ENCODE measurements around the gene TXNRD2. TPM values are rescaled to one million over a fixed set of nuclear protein-coding genes. Genes with fewer than 3 reads are reported as not detected.

The TXNRD2 gene
- total and polyA plus RNA-seq, 2 experiments from 2014 or later = 11.2 to 12.4 TPM

DNA sequence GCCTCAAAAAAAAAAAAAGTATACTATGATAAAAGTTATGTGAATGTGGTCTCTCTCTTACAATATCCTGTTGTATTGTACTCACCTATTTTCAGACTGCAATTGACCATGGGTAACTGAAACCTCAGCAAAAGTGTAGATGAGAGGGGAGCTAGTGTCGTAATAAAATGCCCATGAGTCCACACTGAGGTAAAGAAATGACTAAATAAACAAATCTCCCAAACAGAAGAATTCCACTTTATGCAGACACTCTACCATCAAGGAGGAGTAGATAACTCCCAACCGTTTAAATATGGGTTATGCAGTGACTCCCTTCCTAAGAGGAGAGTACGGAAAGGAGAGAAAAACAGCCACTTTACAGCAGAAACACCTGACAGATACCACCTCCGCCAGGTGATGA is 101.6 kb downstream of the TXNRD2 start:
- Mint-ChIP-seq H3K27ac (no peak overlapping the region), H3K4me1 (peaks cover 6% of the 10 kb centered on the region; the same call in 1 of the 3 replicates), H3K36me3 (ENCODE audit: low read depth) (no peaks in the 10 kb centered on the region), H3K4me3 (no peak overlapping the region), H3K27me3 (ENCODE audit: insufficient read depth, low read depth, poor library complexity) (peaks cover 12% of the 10 kb centered on the region), H3K9me3 (no peaks in the 10 kb centered on the region)
- H4K20me1 ChIP-seq (replicated peaks; ENCODE audit: insufficient read depth) = no peaks in the 10 kb centered on the region; the same call in none of the 2 replicates
- no peaks in the 10 kb centered on the region for H3K27me3 ChIP-seq (ENCODE audit: insufficient read depth)
- no peaks in the 10 kb centered on the region for H3K9me2 ChIP-seq (ENCODE audit: insufficient read depth)
- no peaks in the 10 kb centered on the region for H3K4me1 ChIP-seq (ENCODE audit: insufficient read depth)
- H3K4me3 ChIP-seq = no peak overlapping the region
- no peak overlapping the region for H3K27ac ChIP-seq (ENCODE audit: low read depth)
- TF ChIP-seq, protein P1, sequence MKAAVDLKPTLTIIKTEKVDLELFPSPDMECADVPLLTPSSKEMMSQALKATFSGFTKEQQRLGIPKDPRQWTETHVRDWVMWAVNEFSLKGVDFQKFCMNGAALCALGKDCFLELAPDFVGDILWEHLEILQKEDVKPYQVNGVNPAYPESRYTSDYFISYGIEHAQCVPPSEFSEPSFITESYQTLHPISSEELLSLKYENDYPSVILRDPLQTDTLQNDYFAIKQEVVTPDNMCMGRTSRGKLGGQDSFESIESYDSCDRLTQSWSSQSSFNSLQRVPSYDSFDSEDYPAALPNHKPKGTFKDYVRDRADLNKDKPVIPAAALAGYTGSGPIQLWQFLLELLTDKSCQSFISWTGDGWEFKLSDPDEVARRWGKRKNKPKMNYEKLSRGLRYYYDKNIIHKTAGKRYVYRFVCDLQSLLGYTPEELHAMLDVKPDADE (IDR thresholded peaks at IDR 0.05) = no peak
- TF ChIP-seq EZH2phosphoT487 (IDR thresholded peaks at IDR 0.05; ENCODE audit: unreplicated experiment) (no peak), EZH2 (IDR thresholded peaks at IDR 0.05; ENCODE audit: low read depth, unreplicated experiment) (no peak), CREB1 (CRISPR knock-in tag; IDR thresholded peaks at IDR 0.05; ENCODE audit: low read depth) (no peak), STAT1 (IDR thresholded peaks at IDR 0.05; ENCODE audit: unreplicated experiment) (no peak), POLR2AphosphoS5 (IDR thresholded peaks at IDR 0.05; ENCODE audit: low read depth) (no peak), JUNB (IDR thresholded peaks at IDR 0.05; ENCODE audit: unreplicated experiment) (no peak)
- TF ChIP-seq, protein P2, sequence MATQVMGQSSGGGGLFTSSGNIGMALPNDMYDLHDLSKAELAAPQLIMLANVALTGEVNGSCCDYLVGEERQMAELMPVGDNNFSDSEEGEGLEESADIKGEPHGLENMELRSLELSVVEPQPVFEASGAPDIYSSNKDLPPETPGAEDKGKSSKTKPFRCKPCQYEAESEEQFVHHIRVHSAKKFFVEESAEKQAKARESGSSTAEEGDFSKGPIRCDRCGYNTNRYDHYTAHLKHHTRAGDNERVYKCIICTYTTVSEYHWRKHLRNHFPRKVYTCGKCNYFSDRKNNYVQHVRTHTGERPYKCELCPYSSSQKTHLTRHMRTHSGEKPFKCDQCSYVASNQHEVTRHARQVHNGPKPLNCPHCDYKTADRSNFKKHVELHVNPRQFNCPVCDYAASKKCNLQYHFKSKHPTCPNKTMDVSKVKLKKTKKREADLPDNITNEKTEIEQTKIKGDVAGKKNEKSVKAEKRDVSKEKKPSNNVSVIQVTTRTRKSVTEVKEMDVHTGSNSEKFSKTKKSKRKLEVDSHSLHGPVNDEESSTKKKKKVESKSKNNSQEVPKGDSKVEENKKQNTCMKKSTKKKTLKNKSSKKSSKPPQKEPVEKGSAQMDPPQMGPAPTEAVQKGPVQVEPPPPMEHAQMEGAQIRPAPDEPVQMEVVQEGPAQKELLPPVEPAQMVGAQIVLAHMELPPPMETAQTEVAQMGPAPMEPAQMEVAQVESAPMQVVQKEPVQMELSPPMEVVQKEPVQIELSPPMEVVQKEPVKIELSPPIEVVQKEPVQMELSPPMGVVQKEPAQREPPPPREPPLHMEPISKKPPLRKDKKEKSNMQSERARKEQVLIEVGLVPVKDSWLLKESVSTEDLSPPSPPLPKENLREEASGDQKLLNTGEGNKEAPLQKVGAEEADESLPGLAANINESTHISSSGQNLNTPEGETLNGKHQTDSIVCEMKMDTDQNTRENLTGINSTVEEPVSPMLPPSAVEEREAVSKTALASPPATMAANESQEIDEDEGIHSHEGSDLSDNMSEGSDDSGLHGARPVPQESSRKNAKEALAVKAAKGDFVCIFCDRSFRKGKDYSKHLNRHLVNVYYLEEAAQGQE (IDR thresholded peaks at IDR 0.05; ENCODE audit: unreplicated experiment) = no peak
- H3K4me2 ChIP-seq = no peak overlapping the region
- ATAC-seq (no peak), DNase-seq (ENCODE audit: low spot score) (no peak)
- H3F3A ChIP-seq (replicated peaks; ENCODE audit: low read depth) = no peaks in the 10 kb centered on the region
- H3K79me2 ChIP-seq (replicated peaks; ENCODE audit: insufficient read depth) = no peaks in the 10 kb centered on the region
- no peaks in the 10 kb centered on the region for H3K36me3 ChIP-seq (ENCODE audit: insufficient read depth)
- H2AFZ ChIP-seq = no peak overlapping the region

DNA sequence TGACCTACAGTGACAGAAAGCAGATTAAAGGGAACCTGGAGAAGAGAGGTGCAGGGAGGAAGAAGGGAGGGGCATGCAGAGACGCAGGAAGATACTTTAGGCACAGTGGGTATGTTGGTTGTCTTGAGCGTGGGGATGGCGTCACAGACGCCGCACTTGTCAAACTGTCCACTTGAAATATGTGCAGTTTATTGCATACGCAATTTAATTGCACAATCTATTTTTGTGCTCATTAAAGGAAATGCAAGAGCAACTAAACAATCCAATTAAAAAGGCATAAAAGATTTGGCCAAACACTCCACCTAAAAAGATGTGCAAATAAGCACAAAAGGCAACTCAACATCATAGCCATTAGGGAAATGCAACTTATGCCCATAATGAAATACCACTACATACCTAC is 103.7 kb downstream of the TXNRD2 start:
- DNase-seq (ENCODE audit: low spot score) (no peak), ATAC-seq (no peak)
- H3K27ac ChIP-seq (ENCODE audit: low read depth) = no peak overlapping the region
- Mint-ChIP-seq H3K27me3 (ENCODE audit: insufficient read depth, low read depth, poor library complexity) (peaks cover 1% of the 10 kb centered on the region), H3K4me3 (no peak overlapping the region), H3K36me3 (ENCODE audit: low read depth) (no peaks in the 10 kb centered on the region), H3K9me3 (no peaks in the 10 kb centered on the region), H3K4me1 (peaks cover 3% of the 10 kb centered on the region; the same call in 1 of the 3 replicates), H3K27ac (no peak overlapping the region)
- no peaks in the 10 kb centered on the region for H3K79me2 ChIP-seq (replicated peaks; ENCODE audit: insufficient read depth)
- TF ChIP-seq STAT1 (IDR thresholded peaks at IDR 0.05; ENCODE audit: unreplicated experiment) = no peak
- TF ChIP-seq, protein P3, sequence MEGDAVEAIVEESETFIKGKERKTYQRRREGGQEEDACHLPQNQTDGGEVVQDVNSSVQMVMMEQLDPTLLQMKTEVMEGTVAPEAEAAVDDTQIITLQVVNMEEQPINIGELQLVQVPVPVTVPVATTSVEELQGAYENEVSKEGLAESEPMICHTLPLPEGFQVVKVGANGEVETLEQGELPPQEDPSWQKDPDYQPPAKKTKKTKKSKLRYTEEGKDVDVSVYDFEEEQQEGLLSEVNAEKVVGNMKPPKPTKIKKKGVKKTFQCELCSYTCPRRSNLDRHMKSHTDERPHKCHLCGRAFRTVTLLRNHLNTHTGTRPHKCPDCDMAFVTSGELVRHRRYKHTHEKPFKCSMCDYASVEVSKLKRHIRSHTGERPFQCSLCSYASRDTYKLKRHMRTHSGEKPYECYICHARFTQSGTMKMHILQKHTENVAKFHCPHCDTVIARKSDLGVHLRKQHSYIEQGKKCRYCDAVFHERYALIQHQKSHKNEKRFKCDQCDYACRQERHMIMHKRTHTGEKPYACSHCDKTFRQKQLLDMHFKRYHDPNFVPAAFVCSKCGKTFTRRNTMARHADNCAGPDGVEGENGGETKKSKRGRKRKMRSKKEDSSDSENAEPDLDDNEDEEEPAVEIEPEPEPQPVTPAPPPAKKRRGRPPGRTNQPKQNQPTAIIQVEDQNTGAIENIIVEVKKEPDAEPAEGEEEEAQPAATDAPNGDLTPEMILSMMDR (conservative IDR thresholded peaks at IDR 0.05; ENCODE audit: low read depth in 2 of 2) = no peak
- no peak for TF ChIP-seq CREB1 (CRISPR knock-in tag; IDR thresholded peaks at IDR 0.05; ENCODE audit: low read depth)
- TF ChIP-seq ZNF331 (CRISPR knock-in tag; IDR thresholded peaks at IDR 0.05; ENCODE audit: low read depth) = no peak
- TF ChIP-seq ZNF114 (CRISPR knock-in tag; IDR thresholded peaks at IDR 0.05) = no peak
- no peak for TF ChIP-seq EZH2phosphoT487 (IDR thresholded peaks at IDR 0.05; ENCODE audit: unreplicated experiment)
- no peak for TF ChIP-seq JUNB (IDR thresholded peaks at IDR 0.05; ENCODE audit: unreplicated experiment)
- no peak overlapping the region for H2AFZ ChIP-seq
- H3K36me3 ChIP-seq (ENCODE audit: insufficient read depth) = no peaks in the 10 kb centered on the region
- no peaks in the 10 kb centered on the region for H3K4me1 ChIP-seq (ENCODE audit: insufficient read depth)
- H3K27me3 ChIP-seq (ENCODE audit: insufficient read depth) = no peaks in the 10 kb centered on the region
- no peak overlapping the region for H3K4me3 ChIP-seq
- H4K20me1 ChIP-seq (replicated peaks; ENCODE audit: insufficient read depth) = no peaks in the 10 kb centered on the region; the same call in none of the 2 replicates
- no peaks in the 10 kb centered on the region for H3K9me2 ChIP-seq (ENCODE audit: insufficient read depth)
- H3K4me2 ChIP-seq = no peak overlapping the region
- no peaks in the 10 kb centered on the region for H3F3A ChIP-seq (replicated peaks; ENCODE audit: low read depth)
